Osteoblast (primary cell): Measurements from ENCODE around the gene CTNNA1. TPM values are rescaled to one million over a fixed set of nuclear protein-coding genes. Genes with fewer than 3 reads are reported as not detected.

Source experiments
- DNase-seq: peaks from one replicate; pipeline ENCODE4 v3.0.0; 2011; ENCODE audit warnings: low spot score, mixed read lengths; ENCODE audit not compliant: insufficient read length; ENCODE audit errors: missing footprints
- H2AFZ ChIP-seq: 2 replicates; pipeline ENCODE4 v1.6.0; 2011; ENCODE audit warnings: mild to moderate bottlenecking, low read length
- H3K27ac ChIP-seq: 2 replicates; pipeline ENCODE4 v1.5.1; 2011; ENCODE audit warnings: mild to moderate bottlenecking, low read depth, low read length, moderate library complexity
- H3K27me3 ChIP-seq: 2 replicates; pipeline ENCODE4 v1.6.0; 2012; ENCODE audit warnings: mild to moderate bottlenecking, control low read depth, inconsistent platforms, low read length, moderate library complexity; ENCODE audit not compliant: insufficient read depth
- H3K36me3 ChIP-seq: 2 replicates; pipeline ENCODE4 v1.5.1; 2011; ENCODE audit warnings: mild to moderate bottlenecking, low read length, control low read depth, moderate library complexity; ENCODE audit not compliant: insufficient read depth
- H3K4me1 ChIP-seq: 2 replicates; pipeline ENCODE4 v1.5.1; 2011; ENCODE audit warnings: mild to moderate bottlenecking, low read length, control low read depth, moderate library complexity; ENCODE audit not compliant: insufficient read depth
- H3K4me2 ChIP-seq: 2 replicates; pipeline ENCODE4 v1.6.0; 2011; ENCODE audit warnings: mild to moderate bottlenecking, low read length; ENCODE audit not compliant: insufficient read depth
- H3K4me3 ChIP-seq: fragments of 200-600 bp; sonication (generic); 3 replicates; pipeline ENCODE4 v1.5.1; 2012; ENCODE audit warnings: mild to moderate bottlenecking, low read length, inconsistent platforms; ENCODE audit not compliant: insufficient read depth
- H3K79me2 ChIP-seq: 2 replicates; pipeline ENCODE4 v1.6.0; 2012; ENCODE audit warnings: mild to moderate bottlenecking, low read length, control low read depth, inconsistent platforms; ENCODE audit not compliant: insufficient read depth
- H3K9me3 ChIP-seq: 2 replicates; pipeline ENCODE4 v1.5.1; 2011; ENCODE audit warnings: low read depth, low read length, control low read depth
- H4K20me1 ChIP-seq: 2 replicates; pipeline ENCODE4 v1.6.0; 2012; ENCODE audit warnings: mild to moderate bottlenecking, low read length, control low read depth; ENCODE audit not compliant: insufficient read depth
- CTCF ChIP-seq: IDR thresholded peaks from 2 replicates; pipeline ENCODE4 v1.5.1; 2011; ENCODE audit warnings: mild to moderate bottlenecking, low read depth, low read length, moderate library complexity; ENCODE audit errors: extremely low read depth
- total RNA-seq: library from RNA; depleted of rRNA; stranded (reverse); fragments of >200 nt; gene quantifications from 2 replicates; pipeline ENCODE4 v1.2.3, GENCODE V29; 2012

Gene CTNNA1
- total RNA-seq, 1 donor, result 432 TPM

GRCh38 chr5:138927979-138928378, 174.8 kb downstream of the CTNNA1 start:
- Histone ChIP-seq H3K27me3 (no peaks in the 10 kb centered on the region), H3K4me1 (no peaks in the 10 kb centered on the region), H2AFZ (no peak overlapping the region), H3K9me3 (no peaks in the 10 kb centered on the region), H3K79me2 (peaks cover 35% of the 10 kb centered on the region), H4K20me1 (peaks cover 17% of the 10 kb centered on the region), H3K4me3 (no peak overlapping the region), H3K4me2 (no peak overlapping the region), H3K27ac (no peak overlapping the region), H3K36me3 (peaks cover 80% of the 10 kb centered on the region)
- DNase-seq, result peak; percentile 78
- no peak for TF ChIP-seq CTCF

GRCh38 chr5:138929571-138929955, 176.3 kb downstream of the CTNNA1 start:
- H3K27me3 ChIP-seq, result no peaks in the 10 kb centered on the region
- H3K4me1 ChIP-seq, result no peaks in the 10 kb centered on the region
- H4K20me1 ChIP-seq, result peaks cover 16% of the 10 kb centered on the region
- no peak for DNase-seq
- H3K9me3 ChIP-seq, result no peaks in the 10 kb centered on the region
- H3K36me3 ChIP-seq, result peaks cover 91% of the 10 kb centered on the region
- no peak overlapping the region for H3K27ac ChIP-seq
- H3K4me2 ChIP-seq, result no peak overlapping the region
- no peak overlapping the region for H3K4me3 ChIP-seq
- peaks cover 25% of the 10 kb centered on the region for H3K79me2 ChIP-seq
- TF ChIP-seq CTCF, result no peak
- no peak overlapping the region for H2AFZ ChIP-seq

GRCh38 chr5:138930371-138931097, 177.3 kb downstream of the CTNNA1 start:
- peaks cover 13% of the 10 kb centered on the region for H4K20me1 ChIP-seq
- DNase-seq, result peak; percentile 58
- no peak overlapping the region for H3K4me3 ChIP-seq
- TF ChIP-seq CTCF, result no peak
- H3K4me2 ChIP-seq, result no peak overlapping the region
- H3K9me3 ChIP-seq, result no peaks in the 10 kb centered on the region
- H3K27ac ChIP-seq, result no peak overlapping the region
- peaks cover 22% of the 10 kb centered on the region for H3K79me2 ChIP-seq
- H3K4me1 ChIP-seq, result no peaks in the 10 kb centered on the region
- H3K36me3 ChIP-seq, result peaks cover 91% of the 10 kb centered on the region
- no peaks in the 10 kb centered on the region for H3K27me3 ChIP-seq
- no peak overlapping the region for H2AFZ ChIP-seq

- Histone ChIP-seq H3K79me2 (peaks cover 8% of the 10 kb centered on the region), H4K20me1 (peaks cover 9% of the 10 kb centered on the region), H3K36me3 (peaks cover 86% of the 10 kb centered on the region), H3K4me2 (no peak overlapping the region), H3K9me3 (no peaks in the 10 kb centered on the region), H3K27me3 (no peaks in the 10 kb centered on the region), H3K4me1 (no peaks in the 10 kb centered on the region), H3K4me3 (no peak overlapping the region), H3K27ac (no peak overlapping the region), H2AFZ (no peak overlapping the region)
- no peak for TF ChIP-seq CTCF
- no peak for DNase-seq
Measured at GRCh38 chr5:138932171-138932810, 179.1 kb downstream of the CTNNA1 start.
